ENCODE data around the gene POLR2B. TPM values are rescaled to one million over a fixed set of nuclear protein-coding genes. Genes with fewer than 3 reads are reported as not detected.

The POLR2B gene
- total RNA-seq, 1 experiment from 2014 or later = 108 TPM

GRCh38 chr4:56990109-56990905 is 11.6 kb downstream of the POLR2B start:
- Histone ChIP-seq H2BK5ac (ENCODE audit: insufficient read length, low read length) (no peak overlapping the region), H2BK120ac (ENCODE audit: low read depth, low read length, poor library complexity, severe bottlenecking) (no peak overlapping the region), H3K79me2 (ENCODE audit: insufficient read depth, low read length) (no peaks in the 10 kb centered on the region; the same call in 1 of the 2 replicates), H2AFZ (ENCODE audit: low read length) (no peak overlapping the region), H2BK12ac (ENCODE audit: insufficient read length, low read depth, low read length) (no peak overlapping the region), H2BK20ac (ENCODE audit: low read depth, low read length, poor library complexity, severe bottlenecking) (no peak overlapping the region), H3K79me1 (ENCODE audit: insufficient read depth, low read depth, low read length, poor library complexity, severe bottlenecking) (peaks cover 3% of the 10 kb centered on the region), H3T11ph (ENCODE audit: low read length) (no peak overlapping the region), H3K14ac (ENCODE audit: insufficient read depth, low read length) (no peak overlapping the region), H4K8ac (replicated peaks; ENCODE audit: insufficient read length, low read depth, low read length) (no peak overlapping the region), H3K4me2 (ENCODE audit: insufficient read depth, insufficient read length, low read length) (no peak overlapping the region), H3K27ac (ENCODE audit: insufficient read length, low read depth, low read length) (no peak overlapping the region), H4K20me1 (ENCODE audit: control insufficient read depth, insufficient read depth, insufficient read length) (no peaks in the 10 kb centered on the region), H3K18ac (ENCODE audit: insufficient read length, low read depth, low read length) (no peak overlapping the region), H3K4me1 (ENCODE audit: insufficient read depth, low read length) (no peaks in the 10 kb centered on the region), H3K27me3 (ENCODE audit: insufficient read depth, low read length) (no peaks in the 10 kb centered on the region), H3K23me2 (ENCODE audit: insufficient read length, low read depth, low read length, poor library complexity, severe bottlenecking) (no peaks in the 10 kb centered on the region), H4K5ac (ENCODE audit: insufficient read length, low read depth, low read length) (no peak overlapping the region), H3K4ac (ENCODE audit: low read depth, low read length) (no peak overlapping the region), H4K91ac (ENCODE audit: insufficient read length, low read depth, low read length) (no peak overlapping the region), H3K9me3 (ENCODE audit: control insufficient read depth, low read depth, low read length) (no peaks in the 10 kb centered on the region), H3K9ac (ENCODE audit: extremely low read depth, insufficient read length, low read length) (no peak overlapping the region), H3K56ac (ENCODE audit: insufficient read length, low read depth, low read length) (no peak overlapping the region), H2AK5ac (ENCODE audit: insufficient read length, low read length) (no peak overlapping the region), H2BK15ac (ENCODE audit: low read depth, low read length) (no peak overlapping the region), H3K23ac (ENCODE audit: insufficient read length, low read depth, low read length) (no peak overlapping the region)
- Mint-ChIP-seq H3K36me3 (ENCODE audit: insufficient read depth in 1 of 3, low read depth in 3 of 3) (peaks cover 26 to 78% (median 56%) of the 10 kb centered on the region in 3 experiments; a peak in 6 of 7 replicates), H3K4me3 (no peak overlapping the region), H3K4me1 (no peaks in the 10 kb centered on the region), H3K27ac (no peak overlapping the region), H3K9me3 (no peaks in the 10 kb centered on the region), H3K27me3 (ENCODE audit: low read depth) (no peaks in the 10 kb centered on the region)
- no CpG with 5 or more reads among the region's 6 CpGs for WGBS (ENCODE audit: extremely low coverage, insufficient read length, low lambda C conversion rate)
- DNase-seq = no peak
- TF ChIP-seq CTCF (conservative IDR thresholded peaks at IDR 0.05) = no peak

All from H9 (cell line).